ENCODE results near the gene SMPD2.

DNA sequence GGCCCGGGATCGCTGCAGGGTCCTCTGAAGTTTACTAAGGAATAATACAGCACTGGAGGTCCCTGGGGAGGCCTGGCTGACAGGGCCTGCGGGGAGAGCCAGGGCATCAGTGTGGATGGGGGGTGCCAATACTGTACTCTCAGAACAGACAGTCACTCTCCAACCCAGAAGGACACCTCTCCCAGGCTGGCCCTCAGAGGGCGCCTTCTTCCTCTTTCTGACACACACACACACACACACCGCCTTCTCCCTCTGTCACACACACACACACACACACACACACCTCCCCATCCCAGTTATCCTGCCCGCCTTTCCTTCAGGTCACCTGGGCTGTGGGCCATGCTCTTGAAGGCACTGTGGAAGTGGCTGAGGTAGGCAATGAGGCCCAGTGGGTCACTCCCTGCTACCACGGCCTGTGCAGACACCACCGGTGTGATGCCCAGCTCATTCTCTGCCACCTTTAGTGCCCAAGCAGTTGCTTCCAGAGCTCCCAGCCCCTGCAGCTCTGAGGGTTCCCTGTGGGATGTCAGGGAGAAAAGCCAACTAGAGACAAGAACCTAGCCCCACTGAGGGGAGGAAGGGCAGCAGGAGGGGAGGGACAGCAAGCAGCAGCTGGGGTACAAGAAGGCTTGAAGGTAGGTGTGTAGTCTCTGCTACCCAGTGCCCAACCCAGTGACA lies 7.5 kb downstream of the SMPD2 start:
- TF ChIP-seq EP300 (IDR thresholded peaks at IDR 0.05), result no peak
- TF ChIP-seq, protein P1, sequence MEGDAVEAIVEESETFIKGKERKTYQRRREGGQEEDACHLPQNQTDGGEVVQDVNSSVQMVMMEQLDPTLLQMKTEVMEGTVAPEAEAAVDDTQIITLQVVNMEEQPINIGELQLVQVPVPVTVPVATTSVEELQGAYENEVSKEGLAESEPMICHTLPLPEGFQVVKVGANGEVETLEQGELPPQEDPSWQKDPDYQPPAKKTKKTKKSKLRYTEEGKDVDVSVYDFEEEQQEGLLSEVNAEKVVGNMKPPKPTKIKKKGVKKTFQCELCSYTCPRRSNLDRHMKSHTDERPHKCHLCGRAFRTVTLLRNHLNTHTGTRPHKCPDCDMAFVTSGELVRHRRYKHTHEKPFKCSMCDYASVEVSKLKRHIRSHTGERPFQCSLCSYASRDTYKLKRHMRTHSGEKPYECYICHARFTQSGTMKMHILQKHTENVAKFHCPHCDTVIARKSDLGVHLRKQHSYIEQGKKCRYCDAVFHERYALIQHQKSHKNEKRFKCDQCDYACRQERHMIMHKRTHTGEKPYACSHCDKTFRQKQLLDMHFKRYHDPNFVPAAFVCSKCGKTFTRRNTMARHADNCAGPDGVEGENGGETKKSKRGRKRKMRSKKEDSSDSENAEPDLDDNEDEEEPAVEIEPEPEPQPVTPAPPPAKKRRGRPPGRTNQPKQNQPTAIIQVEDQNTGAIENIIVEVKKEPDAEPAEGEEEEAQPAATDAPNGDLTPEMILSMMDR (IDR thresholded peaks at IDR 0.05), result no peak

Data from ovary (tissue), 3 donors.